NCI-H2196 (cell line): ENCODE data around the gene CRHR2.

ENCODE experiments used
- DNase-seq: peaks from one replicate; lab custom pipeline; 2025; ENCODE audit not compliant: unreplicated experiment; lab: John Stamatoyannopoulos, UW

Gene CRHR2

DNA sequence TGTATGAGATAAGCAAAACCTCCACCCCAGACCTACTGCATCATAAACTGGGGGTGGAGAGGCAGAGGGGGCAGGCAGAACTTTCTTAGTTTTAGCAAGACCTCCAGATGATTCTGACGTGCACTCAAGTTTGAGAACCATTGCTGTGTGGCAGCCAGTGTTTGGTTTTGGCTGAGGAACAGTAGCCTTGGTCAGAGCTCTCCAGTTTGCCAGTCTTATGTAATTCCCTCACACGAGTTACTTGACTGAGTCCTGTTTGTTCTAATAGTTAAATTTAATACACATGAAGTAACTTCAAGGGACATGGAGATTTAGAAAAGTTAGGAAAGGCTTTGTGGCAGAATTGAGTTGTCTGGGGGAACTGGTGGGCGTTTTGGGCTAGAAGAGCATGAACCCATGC is 49.0 kb downstream of the CRHR2 start:
- DNase-seq = no peak

DNA sequence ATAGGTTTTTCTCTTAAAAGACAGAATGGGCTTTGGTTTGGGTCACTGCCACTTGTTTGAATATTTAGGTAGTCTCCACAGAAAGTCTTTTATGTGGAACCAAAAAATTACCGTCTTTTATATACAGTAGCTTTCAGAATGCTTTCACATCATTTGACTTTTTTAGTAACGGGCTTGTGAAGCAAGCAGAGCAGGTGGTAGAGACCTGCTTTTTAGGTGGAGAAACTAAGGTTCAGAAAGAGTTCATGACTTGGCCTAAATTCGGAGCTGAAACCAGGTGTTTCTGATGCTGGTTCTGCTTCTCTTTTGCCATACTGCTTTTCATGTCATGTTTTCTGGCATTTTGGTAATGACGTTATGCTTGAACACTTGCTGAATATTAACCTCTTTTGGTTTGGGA is 51.3 kb downstream of the CRHR2 start:
- no peak for DNase-seq

DNA sequence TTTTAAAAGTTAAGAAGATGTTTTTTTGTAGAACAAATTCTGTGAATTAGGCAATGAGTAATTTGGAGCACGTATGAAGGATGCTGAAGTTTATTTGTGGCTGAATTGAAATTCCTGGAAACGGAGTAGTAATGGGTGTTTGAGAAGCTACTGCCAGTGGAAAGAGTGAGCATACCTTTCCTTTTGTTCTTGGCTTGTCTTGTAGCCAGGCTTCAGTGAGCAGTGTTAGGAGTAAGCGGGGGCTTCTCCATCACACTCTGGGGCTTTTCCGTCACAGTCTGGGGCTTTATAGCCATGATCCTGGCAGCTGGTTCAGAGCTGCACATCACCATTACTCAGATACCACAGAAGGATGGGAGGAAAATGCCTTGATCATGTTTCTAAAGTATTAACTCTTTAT is 55.2 kb downstream of the CRHR2 start:
- no peak for DNase-seq

DNA sequence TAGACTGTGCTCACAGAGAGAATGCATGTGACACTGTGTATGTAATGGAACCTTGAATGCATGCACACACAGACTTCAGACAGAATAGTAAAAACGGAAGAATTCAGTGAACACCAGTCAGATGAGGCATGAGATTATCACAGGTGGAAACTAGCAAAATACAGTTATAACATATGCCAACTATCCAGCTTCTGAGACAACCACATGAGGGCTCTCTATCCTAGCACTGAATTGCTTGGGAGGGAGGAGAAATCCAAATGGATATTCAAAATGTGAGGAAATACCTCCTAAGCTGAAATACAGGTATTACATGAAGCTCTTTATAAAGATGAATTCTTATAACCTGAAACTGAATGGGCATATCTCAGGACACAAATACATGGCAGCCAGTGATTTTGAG is 57.0 kb downstream of the CRHR2 start:
- no peak for DNase-seq

DNA sequence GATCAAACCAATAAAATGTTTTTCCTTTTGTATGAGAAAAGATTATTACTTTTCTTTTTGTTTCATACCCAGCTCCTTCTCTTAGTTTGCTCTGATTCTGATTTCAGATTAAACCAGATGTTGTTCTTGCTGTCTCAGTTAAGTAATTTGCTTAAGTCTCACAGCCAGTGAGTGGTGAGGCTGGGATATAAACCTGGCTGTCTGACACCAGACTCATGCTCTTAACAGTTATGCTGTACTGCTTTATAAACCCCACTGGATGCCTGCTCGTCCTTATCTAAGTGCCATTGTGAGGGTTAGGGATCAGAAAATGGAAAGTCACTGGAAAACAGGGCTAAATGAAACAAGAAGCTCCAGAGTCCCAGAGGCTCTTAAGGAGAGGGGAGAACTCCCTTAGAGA is 63.3 kb downstream of the CRHR2 start:
- DNase-seq = no peak

DNA sequence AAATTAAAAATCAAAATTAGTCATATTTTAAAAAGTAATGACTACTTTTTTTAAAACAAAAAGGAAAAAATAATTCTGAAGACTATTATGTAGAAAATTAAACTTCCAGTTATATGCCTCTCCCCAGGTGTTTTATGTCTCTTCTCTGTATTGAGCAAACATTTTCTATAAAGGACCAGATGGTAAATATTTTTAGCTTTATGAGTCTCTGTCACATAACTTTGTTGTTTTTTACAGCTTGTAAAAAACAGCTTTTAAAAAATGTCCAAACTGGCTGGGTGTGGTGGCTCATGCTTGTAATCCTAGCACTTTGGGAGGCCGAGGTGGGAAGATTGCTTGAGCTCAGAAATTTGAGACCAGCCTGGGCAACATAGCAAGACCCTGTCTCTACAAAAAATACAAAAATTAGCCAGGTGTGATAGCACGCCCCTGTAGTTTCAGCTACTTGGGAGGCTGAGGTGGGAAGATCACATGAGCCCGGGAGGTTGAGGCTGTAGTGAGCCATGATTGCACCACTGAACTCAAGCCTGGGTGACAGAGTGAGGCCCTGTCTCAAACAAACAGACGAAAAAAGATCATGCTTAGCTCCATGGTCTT is 64.1 kb downstream of the CRHR2 start:
- DNase-seq = no peak

DNA sequence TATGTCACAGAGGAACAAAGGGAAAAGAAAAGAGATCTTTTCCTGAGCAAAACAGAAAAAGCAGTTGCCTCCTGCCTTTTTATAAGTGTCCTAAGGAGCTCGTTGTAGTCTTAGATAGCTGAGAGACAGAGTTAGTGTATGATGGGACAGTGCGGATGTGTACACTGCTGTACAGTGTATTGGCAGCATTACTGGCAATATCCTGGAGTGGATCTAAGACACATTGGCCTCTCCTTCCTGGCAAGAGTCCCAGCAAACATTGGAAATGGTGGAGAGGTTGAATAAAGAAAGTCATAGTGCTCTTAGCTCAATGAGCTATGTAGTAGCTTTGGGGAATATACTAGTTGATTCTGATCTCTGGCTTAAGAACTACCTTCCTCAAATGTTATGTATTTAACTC is 64.9 kb downstream of the CRHR2 start:
- no peak for DNase-seq

DNA sequence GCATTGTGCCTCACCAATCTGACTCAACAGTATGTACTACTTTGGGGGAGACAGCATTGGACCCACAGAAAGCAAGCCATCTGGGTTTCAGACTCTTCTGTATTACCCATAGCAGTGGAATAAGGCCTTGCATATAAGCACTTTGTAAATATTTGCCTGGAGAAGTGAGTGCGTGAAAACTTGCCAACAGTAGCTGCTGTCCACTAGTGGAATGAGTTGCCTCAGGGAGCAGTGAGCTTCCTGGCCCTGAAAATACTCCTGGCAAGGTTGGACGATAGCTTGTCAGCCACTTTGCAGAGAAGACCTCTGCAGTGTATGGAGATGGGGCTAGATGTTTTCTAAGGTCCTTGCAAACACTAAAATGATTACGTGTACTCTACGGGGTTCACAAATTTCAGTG is 65.9 kb downstream of the CRHR2 start:
- DNase-seq = no peak

DNA sequence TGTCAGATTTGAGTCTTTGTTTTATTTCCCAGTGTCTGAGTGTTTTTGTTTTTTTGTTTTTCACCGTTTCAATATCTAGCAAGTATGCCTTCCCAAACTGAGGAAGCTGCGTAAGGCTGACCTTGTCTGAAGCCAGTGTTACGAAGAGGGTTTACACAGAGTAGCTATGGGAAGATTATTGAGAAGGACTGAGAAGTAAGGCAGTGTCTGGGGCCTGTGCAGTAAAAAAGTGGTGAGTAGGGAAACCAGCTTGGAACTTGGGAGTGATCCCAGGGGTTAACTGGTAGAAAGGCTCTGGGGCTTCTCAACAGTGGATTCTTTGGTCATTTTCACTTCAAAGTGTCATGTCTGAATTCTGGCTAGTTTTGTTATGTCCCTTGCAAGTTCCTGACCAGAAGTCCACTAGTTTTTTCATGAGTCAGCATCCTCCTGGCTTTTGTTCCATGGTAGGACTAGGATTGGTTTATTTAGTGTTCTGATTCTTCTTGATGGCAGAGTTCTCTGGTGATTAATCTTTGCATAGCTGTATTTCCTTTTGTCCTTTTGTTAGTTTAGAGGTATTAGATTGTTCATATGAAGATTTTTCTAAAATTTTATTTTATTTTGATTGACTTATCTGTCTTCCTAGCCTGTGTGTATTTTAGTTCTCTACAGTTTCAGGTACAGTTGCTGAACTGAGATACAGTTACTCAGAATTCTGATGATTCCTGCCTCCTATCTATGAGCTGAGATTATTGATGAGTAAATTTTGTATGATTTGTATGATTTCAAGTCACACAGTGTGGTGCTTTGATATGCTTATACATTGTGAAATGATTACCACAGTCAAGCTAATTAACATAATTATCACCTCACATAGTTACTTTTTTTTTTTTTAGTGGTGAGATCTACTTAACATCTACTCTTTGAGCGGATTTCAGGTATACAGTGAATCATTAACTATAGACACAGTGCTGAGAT is 68.6 kb downstream of the CRHR2 start:
- no peak for DNase-seq

DNA sequence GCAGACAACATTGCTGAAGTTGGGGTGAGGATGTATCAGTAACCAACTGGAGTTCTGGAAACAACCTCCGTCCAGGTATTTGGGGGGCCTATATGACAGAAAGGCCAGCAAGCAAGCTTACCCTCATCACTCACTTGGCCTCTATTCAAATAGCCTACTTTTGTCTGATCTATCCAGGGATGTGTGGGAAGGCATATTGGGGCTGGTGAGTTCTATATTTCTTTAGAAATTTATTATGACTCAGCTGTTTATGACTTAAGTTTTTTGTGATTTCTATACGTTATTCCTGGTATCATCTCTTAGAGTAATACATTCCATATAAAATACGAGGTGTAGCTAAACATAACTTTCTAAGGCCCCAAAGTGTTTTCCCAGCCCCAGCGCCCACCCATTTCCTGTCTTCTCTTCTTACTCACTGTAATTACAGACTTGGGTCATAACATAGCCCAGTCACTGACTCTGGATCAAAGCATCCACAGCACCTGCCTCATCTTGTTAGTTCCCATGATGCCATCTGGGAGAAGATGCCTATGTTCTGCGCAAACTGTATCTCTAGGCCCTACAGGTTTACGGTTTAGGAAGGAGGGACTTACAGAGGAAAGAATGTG is 69.5 kb downstream of the CRHR2 start:
- DNase-seq = no peak

DNA sequence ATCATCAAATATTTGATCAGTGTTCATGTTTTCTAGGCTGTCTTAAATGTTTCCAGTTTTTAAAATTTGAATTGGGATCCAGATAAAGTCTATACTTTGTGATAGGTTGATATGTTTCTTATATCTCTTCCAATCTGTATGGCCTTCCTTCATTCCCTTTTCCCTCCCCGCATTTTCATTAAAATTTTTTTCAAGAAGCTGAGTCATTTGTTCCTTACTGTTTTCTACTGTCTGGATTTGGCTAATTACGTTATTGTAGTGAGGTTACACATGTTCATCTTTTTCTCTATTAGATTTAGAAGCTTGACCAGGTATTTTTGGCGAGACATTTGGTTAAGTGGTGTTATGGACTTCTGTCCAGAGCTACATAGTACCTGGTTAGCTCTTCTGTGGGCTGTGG is 76.4 kb downstream of the CRHR2 start:
- no peak for DNase-seq

DNA sequence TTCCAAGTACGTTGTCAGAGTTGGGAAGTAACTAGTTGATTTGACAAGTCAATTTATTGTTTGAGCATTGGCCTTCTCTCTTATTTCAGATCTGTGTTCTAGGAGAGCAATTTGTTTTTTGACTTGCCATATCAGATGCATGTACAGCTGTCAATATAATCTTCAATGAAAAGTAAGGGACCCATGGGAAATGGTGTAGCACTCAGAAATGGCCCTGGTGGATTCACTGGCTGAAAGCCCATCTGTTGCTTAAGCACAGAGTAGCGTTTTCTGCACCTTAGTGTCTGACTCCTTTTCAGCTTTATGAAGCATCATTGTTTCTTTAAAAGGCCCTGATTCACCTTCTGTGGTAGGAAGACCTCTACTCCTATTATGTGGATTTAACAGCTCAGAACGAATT is 77.4 kb downstream of the CRHR2 start:
- DNase-seq = no peak
